ENCODE measurements around the gene KLF2. TPM values are rescaled to one million over a fixed set of nuclear protein-coding genes. Genes with fewer than 3 reads are reported as not detected.

The KLF2 gene
- total and polyA plus RNA-seq, 8 donors = 9.5 to 107 (median 59.3) TPM

DNA sequence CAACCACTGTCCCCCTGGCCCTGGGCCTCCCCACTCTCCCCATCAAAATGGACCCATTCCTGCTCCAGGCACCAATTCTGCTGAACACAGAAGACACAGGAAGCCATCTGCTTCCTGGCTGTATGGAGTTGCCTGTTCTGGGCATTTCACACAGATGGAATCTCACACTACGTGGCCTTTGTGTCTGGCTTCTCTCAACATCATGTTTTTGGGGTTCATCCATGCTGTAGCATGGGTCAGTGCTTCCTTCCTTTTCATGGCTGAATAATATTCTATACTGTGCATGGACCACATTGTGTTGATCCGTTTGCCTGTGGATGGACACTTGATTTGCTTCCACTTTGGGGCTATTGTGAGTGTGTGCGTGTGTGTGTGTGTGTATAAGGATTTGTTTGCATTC, 15.0 kb upstream of the KLF2 start:
- Histone ChIP-seq H3K27me3 (no peaks in the 10 kb centered on the region), H3K9me3 (no peaks in the 10 kb centered on the region), H3K27ac (no peak overlapping the region), H3K4me1 (no peaks in the 10 kb centered on the region), H3K4me3 (no peak overlapping the region), H3K36me3 (no peaks in the 10 kb centered on the region)
- intact Hi-C loops (cut with DNase I; ENCODE audit: low total_unique reads) = no loop called here
- no peak for DNase-seq
- WGBS, 5 donors = 86 to 88% (median 87%) methylated on average over 3 of the region's 3 CpGs
- TF ChIP-seq EP300 (IDR thresholded peaks at IDR 0.05) (no peak), POLR2AphosphoS5 (IDR thresholded peaks at IDR 0.05) (no peak), POLR2A (IDR thresholded peaks at IDR 0.05) (no peak)
- TF ChIP-seq, protein P1, sequence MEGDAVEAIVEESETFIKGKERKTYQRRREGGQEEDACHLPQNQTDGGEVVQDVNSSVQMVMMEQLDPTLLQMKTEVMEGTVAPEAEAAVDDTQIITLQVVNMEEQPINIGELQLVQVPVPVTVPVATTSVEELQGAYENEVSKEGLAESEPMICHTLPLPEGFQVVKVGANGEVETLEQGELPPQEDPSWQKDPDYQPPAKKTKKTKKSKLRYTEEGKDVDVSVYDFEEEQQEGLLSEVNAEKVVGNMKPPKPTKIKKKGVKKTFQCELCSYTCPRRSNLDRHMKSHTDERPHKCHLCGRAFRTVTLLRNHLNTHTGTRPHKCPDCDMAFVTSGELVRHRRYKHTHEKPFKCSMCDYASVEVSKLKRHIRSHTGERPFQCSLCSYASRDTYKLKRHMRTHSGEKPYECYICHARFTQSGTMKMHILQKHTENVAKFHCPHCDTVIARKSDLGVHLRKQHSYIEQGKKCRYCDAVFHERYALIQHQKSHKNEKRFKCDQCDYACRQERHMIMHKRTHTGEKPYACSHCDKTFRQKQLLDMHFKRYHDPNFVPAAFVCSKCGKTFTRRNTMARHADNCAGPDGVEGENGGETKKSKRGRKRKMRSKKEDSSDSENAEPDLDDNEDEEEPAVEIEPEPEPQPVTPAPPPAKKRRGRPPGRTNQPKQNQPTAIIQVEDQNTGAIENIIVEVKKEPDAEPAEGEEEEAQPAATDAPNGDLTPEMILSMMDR (IDR thresholded peaks at IDR 0.05) = no peak

DNA sequence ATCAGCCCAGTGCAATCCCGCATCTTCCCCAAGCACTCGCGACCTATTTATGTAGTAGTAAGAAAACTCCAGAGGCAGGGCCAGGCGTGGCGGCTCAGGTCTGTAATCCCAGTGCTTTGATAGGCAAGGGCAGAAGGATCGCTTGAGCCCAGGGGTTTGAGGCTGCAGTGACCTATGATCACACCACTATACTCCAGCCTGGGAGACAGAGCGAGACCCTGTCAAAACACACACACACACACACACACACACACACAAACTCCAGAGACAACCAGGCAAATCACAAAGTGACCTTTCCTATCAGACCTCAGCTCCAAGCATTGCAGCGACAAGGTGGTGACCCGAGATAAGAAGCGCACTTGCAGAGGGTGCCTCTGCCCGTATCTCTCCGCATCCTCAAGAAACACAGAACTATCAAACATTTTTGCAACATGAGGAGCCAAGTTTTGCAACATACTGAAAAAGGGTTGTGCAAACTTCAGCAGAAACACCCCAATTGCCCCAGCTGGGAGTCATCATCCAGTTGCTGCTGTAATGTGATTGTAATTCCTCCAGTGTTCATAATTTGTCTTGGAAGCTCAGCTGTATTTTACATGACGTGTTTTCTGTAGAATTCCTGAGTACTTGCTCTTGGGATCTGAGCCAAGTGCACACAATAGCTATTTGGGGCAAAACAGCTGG, 8.7 kb upstream of the KLF2 start:
- intact Hi-C loops (cut with DNase I; ENCODE audit: low total_unique reads) = no loop called here
- Histone ChIP-seq H3K4me1 (peaks cover 5 to 27% (median 17%) of the 10 kb centered on the region in 4 donors), H3K36me3 (no peaks in the 10 kb centered on the region), H3K4me3 (no peak overlapping the region), H3K27ac (peak overlapping the region; percentile 34 to 82 (median 79)), H3K27me3 (no peaks in the 10 kb centered on the region), H3K9me3 (no peaks in the 10 kb centered on the region)
- 37 to 54% (median 41%) methylated on average over 11 to 13 of the region's 13 CpGs for WGBS, 5 donors
- DNase-seq = peak in 1 of 2 donors; percentile 93
- TF ChIP-seq POLR2AphosphoS5 (IDR thresholded peaks at IDR 0.05) (peak; percentile 72 to 89 (median 89)), POLR2A (IDR thresholded peaks at IDR 0.05) (no peak), EP300 (IDR thresholded peaks at IDR 0.05) (no peak)
- TF ChIP-seq, protein P1 (IDR thresholded peaks at IDR 0.05) = no peak

DNA sequence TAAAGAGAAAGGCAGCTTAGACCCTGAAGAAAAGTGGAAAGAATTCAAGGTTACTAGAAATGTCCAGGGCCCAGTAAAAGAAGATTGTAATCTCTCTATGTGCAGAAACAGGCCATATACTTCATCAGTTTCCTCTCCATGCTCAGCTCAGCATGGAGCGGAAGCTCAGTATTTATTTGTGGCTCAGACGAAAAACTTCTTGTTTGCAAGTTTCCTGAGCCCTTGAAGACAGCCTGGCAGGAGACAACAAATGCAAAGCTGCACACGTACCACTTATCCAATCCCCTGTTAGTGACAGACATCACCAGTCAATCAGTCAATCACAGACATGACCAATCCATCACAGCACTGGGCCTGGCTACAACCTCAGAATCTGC, 8.1 kb upstream of the KLF2 start:
- Histone ChIP-seq H3K27ac (peak overlapping the region; percentile 31 to 82 (median 79)), H3K9me3 (no peaks in the 10 kb centered on the region), H3K27me3 (no peaks in the 10 kb centered on the region), H3K4me3 (no peak overlapping the region), H3K36me3 (no peaks in the 10 kb centered on the region), H3K4me1 (peaks cover 5 to 27% (median 17%) of the 10 kb centered on the region in 4 donors)
- TF ChIP-seq POLR2AphosphoS5 (IDR thresholded peaks at IDR 0.05) (no peak), POLR2A (IDR thresholded peaks at IDR 0.05) (no peak), EP300 (IDR thresholded peaks at IDR 0.05) (no peak)
- TF ChIP-seq, protein P1 (IDR thresholded peaks at IDR 0.05) = no peak
- WGBS, 5 donors = 52 to 70% (median 68%) methylated on average over 3 of the region's 3 CpGs
- no peak for DNase-seq
- intact Hi-C loops (cut with DNase I; ENCODE audit: low total_unique reads) = no loop called here

DNA sequence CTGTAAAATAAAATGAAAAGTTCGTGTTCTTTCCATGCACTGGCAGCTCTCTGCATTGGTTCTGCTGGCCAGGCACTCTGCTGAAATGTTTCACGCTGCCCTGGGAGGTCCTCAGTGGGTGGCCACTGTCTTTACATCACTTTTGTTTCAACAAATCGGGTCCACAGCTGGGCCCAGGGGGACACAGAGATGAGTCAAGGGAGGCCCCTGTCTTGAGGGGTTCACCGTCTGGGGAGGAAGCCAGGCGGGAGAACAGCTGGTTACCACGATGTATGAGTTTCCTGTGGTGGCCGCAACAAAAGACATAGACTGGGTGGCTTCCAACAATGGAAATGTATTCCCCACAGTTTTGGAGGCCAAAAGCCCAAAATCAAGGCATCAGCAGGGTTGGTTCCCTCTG, 5.1 kb upstream of the KLF2 start:
- DNase-seq = peak in 1 of 2 donors; percentile 62
- intact Hi-C loops (cut with DNase I; ENCODE audit: low total_unique reads) = no loop called here
- Histone ChIP-seq H3K36me3 (no peaks in the 10 kb centered on the region), H3K4me3 (no peak overlapping the region), H3K27ac (peak overlapping the region in 1 of 5 donors; percentile 39), H3K4me1 (peaks cover 8 to 47% (median 19%) of the 10 kb centered on the region in 4 donors), H3K27me3 (no peaks in the 10 kb centered on the region), H3K9me3 (no peaks in the 10 kb centered on the region)
- 60 to 79% (median 73%) methylated on average over 7 of the region's 7 CpGs for WGBS, 5 donors
- no peak for TF ChIP-seq POLR2A (IDR thresholded peaks at IDR 0.05)
- TF ChIP-seq POLR2AphosphoS5 (IDR thresholded peaks at IDR 0.05) = no peak
- TF ChIP-seq, protein P1 (IDR thresholded peaks at IDR 0.05) = no peak
- TF ChIP-seq EP300 (IDR thresholded peaks at IDR 0.05) = no peak

Data from stomach (tissue), 9 donors.